Colonic mucosa (tissue), 4 donors: ENCODE results near the gene JPT1. TPM values are rescaled to one million over a fixed set of nuclear protein-coding genes. Genes with fewer than 3 reads are reported as not detected.

Source experiments
- DNase-seq: peaks from one replicate; pipeline ENCODE4 v3.0.0-alpha.2; 2020
- H3K27ac ChIP-seq: fragments of 200-600 bp; one replicate; pipeline ENCODE4 v1.8.0; 2021
- H3K27me3 ChIP-seq: fragments of 200-600 bp; one replicate; pipeline ENCODE4 v1.8.0; 2021
- H3K36me3 ChIP-seq: fragments of 200-600 bp; one replicate; pipeline ENCODE4 v1.8.0; 2021
- H3K4me1 ChIP-seq: fragments of 200-600 bp; one replicate; pipeline ENCODE4 v1.8.0; 2021; ENCODE audit warnings: mild to moderate bottlenecking
- H3K4me3 ChIP-seq: fragments of 200-600 bp; one replicate; pipeline ENCODE4 v1.8.0; 2021
- H3K9ac ChIP-seq, 2 donors: one replicate each; pipeline ENCODE4 v1.7.0; 2013; ENCODE audit warnings: control low read depth in 2 of 2, low read depth in 2 of 2, low read length in 2 of 2
- H3K9me3 ChIP-seq: fragments of 200-600 bp; one replicate; pipeline ENCODE4 v1.8.0; 2021
- CTCF ChIP-seq: fragments of 200-600 bp; IDR thresholded peaks from one replicate; pipeline ENCODE4 v1.8.0; 2022; ENCODE audit warnings: antibody characterized with exemption, mild to moderate bottlenecking
- intact Hi-C: fragments of 100-400 bp; cut with DNase I; formaldehyde crosslinking; loops from one replicate; pipeline ENCODE4 v1.14.1; 2022
- total RNA-seq, 2 donors: library from RNA; stranded (reverse); fragmentation: NEBNext Ultra II Directional in 1 of 2; extraction: Animal tissue kit (Norgen Biotek cat#: 25700) in 1 of 2; gene quantifications; one replicate each; pipeline ENCODE4 v1.2.1, GENCODE V29; 2021
- donor health status: healthy.
- donor health status: DM: no; HTN: no; CAD: no.
- donor health status: DM: no; HTN: no; CAD: no.

JPT1 gene
- total RNA-seq, 2 donors from 2014 or later = 227 to 367 TPM

- H3K4me1 ChIP-seq = peaks cover 16% of the 10 kb centered on the region
- H3K27me3 ChIP-seq = no peaks in the 10 kb centered on the region
- intact Hi-C loops = no loop called here
- peak overlapping the region; percentile 38 to 81 for H3K9ac ChIP-seq
- no peaks in the 10 kb centered on the region for H3K36me3 ChIP-seq
- no peak for TF ChIP-seq CTCF
- H3K27ac ChIP-seq = peak overlapping the region; percentile 93
- H3K9me3 ChIP-seq = no peaks in the 10 kb centered on the region
- no peak for DNase-seq
- no peak overlapping the region for H3K4me3 ChIP-seq
Observed at GRCh38 chr17:75124819-75125162, 29.5 kb downstream of the JPT1 start.

GRCh38 chr17:75124041-75124818 is 30.1 kb downstream of the JPT1 start:
- H3K9ac ChIP-seq = peak overlapping the region in 1 of 2 donors; percentile 81
- peak; percentile 96 for DNase-seq
- no peak overlapping the region for H3K4me3 ChIP-seq

GRCh38 chr17:75118307-75118706 is 36.0 kb downstream of the JPT1 start:
- Histone ChIP-seq H3K36me3 (no peaks in the 10 kb centered on the region), H3K27ac (peak overlapping the region; percentile 89), H3K4me1 (no peaks in the 10 kb centered on the region), H3K9ac (peak overlapping the region; percentile 28 to 81), H3K4me3 (no peak overlapping the region), H3K27me3 (no peaks in the 10 kb centered on the region), H3K9me3 (no peaks in the 10 kb centered on the region)
- intact Hi-C loops = no loop called here
- no peak for DNase-seq
- no peak for TF ChIP-seq CTCF

More at GRCh38 chr17:75124041-75124818, 30.1 kb downstream of the JPT1 start:
- Histone ChIP-seq H3K27ac (peak overlapping the region; percentile 93), H3K27me3 (no peaks in the 10 kb centered on the region), H3K36me3 (no peaks in the 10 kb centered on the region), H3K9me3 (no peaks in the 10 kb centered on the region), H3K4me1 (peaks cover 16% of the 10 kb centered on the region)
- intact Hi-C loops = no loop called here
- TF ChIP-seq CTCF = no peak

- no peak for TF ChIP-seq CTCF
- intact Hi-C loops = no loop called here
- Histone ChIP-seq H3K9ac (no peak overlapping the region), H3K9me3 (no peaks in the 10 kb centered on the region), H3K36me3 (no peaks in the 10 kb centered on the region), H3K4me3 (no peak overlapping the region), H3K27ac (no peak overlapping the region), H3K27me3 (no peaks in the 10 kb centered on the region), H3K4me1 (no peaks in the 10 kb centered on the region)
- no peak for DNase-seq
Observed at GRCh38 chr17:75116737-75117136, 37.6 kb downstream of the JPT1 start.

- Histone ChIP-seq H3K4me3 (no peak overlapping the region), H3K4me1 (peaks cover 8% of the 10 kb centered on the region), H3K9ac (peak overlapping the region in 1 of 2 donors; percentile 51), H3K9me3 (no peaks in the 10 kb centered on the region), H3K27ac (no peak overlapping the region), H3K27me3 (no peaks in the 10 kb centered on the region), H3K36me3 (no peaks in the 10 kb centered on the region)
- intact Hi-C loops = no loop called here
- DNase-seq = no peak
- no peak for TF ChIP-seq CTCF
Observed at GRCh38 chr17:75115555-75115954, 38.8 kb downstream of the JPT1 start.
